22Rv1 (cell line): Measurements from ENCODE around the gene SLC10A2.
"Not testable (repeated sequence)": the region's sequence is repeated elsewhere in the genome, so short reads cannot be mapped to it uniquely, and the experiment has no call there.

Experiments
- H3K27ac ChIP-seq: fragments of 450-650 bp; 2 replicates; pipeline ENCODE4 v1.5.1; 2017
- CTCF ChIP-seq: fragments of 450-650 bp; IDR thresholded peaks from 2 replicates; pipeline ENCODE4 v1.5.1; 2017; ENCODE audit warnings: mild to moderate bottlenecking
- ZFX ChIP-seq: fragments of 450-650 bp; IDR thresholded peaks from 2 replicates; pipeline ENCODE4 v1.6.1; 2017; ENCODE audit warnings: antibody characterized with exemption, borderline replicate concordance

Gene SLC10A2

GRCh38 chr13:103066079-103066780, at the start of gene SLC10A2:
SLC10A2 (minus strand) TSS chr13:103066417; CDS start chr13:103066249, 168 bp downstream.
- TF ChIP-seq ZFX (no peak), CTCF (no peak)
- H3K27ac ChIP-seq, result no peak within 1 kb of the TSS

- H3K27ac ChIP-seq, result no peak overlapping the region
- TF ChIP-seq ZFX, result no peak
- no peak for TF ChIP-seq CTCF
These were observed 41.4 kb upstream of the SLC10A2 start for GRCh38 chr13:103107580-103107979.

GRCh38 chr13:103104340-103104739, 38.1 kb upstream of the SLC10A2 start:
- TF ChIP-seq ZFX (no peak), CTCF (no peak)
- H3K27ac ChIP-seq, result no peak overlapping the region

GRCh38 chr13:103103456-103103855, 37.2 kb upstream of the SLC10A2 start:
- not testable (repeated sequence) for H3K27ac ChIP-seq

GRCh38 chr13:103102482-103102881, 36.3 kb upstream of the SLC10A2 start:
- no peak for TF ChIP-seq ZFX
- no peak for TF ChIP-seq CTCF
- H3K27ac ChIP-seq, result no peak overlapping the region

GRCh38 chr13:103101901-103102300, 35.7 kb upstream of the SLC10A2 start:
- TF ChIP-seq ZFX (no peak), CTCF (no peak)
- no peak overlapping the region for H3K27ac ChIP-seq

GRCh38 chr13:103101500-103101899, 35.3 kb upstream of the SLC10A2 start:
- H3K27ac ChIP-seq, result no peak overlapping the region
- TF ChIP-seq ZFX (no peak), CTCF (no peak)

GRCh38 chr13:103100830-103101229, 34.6 kb upstream of the SLC10A2 start:
- TF ChIP-seq CTCF (no peak), ZFX (no peak)
- no peak overlapping the region for H3K27ac ChIP-seq
